Loucy (cell line): ENCODE measurements around the gene RPS6KA2.

Experiments
- H2AFZ ChIP-seq: fragments of 200-600 bp; sonication (generic); 2 replicates; pipeline ENCODE4 v1.6.0; 2016; ENCODE audit warnings: antibody characterized with exemption, mild to moderate bottlenecking, low read length, moderate library complexity
- H3F3A ChIP-seq: fragments of 200-600 bp; 2 replicates; pipeline ENCODE4 v1.6.0; 2016; ENCODE audit warnings: antibody characterized with exemption, low read depth, mild to moderate bottlenecking
- H3K27me3 ChIP-seq: fragments of 200-600 bp; sonication (generic); 2 replicates; pipeline ENCODE4 v1.6.1; 2014; ENCODE audit warnings: low read length, mild to moderate bottlenecking; ENCODE audit not compliant: insufficient read depth, poor library complexity, severe bottlenecking
- H3K36me3 ChIP-seq: fragments of 200-600 bp; sonication (generic); 2 replicates; pipeline ENCODE4 v1.6.1; 2016; ENCODE audit warnings: low read length; ENCODE audit not compliant: insufficient read depth
- H3K4me1 ChIP-seq: fragments of 200-600 bp; sonication (generic); 2 replicates; pipeline ENCODE4 v1.5.1; 2014; ENCODE audit warnings: low read length, mild to moderate bottlenecking; ENCODE audit not compliant: insufficient read depth, poor library complexity, severe bottlenecking
- H3K4me2 ChIP-seq: fragments of 200-600 bp; sonication (generic); 2 replicates; pipeline ENCODE4 v1.6.0; 2014; ENCODE audit warnings: antibody characterized with exemption, low read length, low read depth, mild to moderate bottlenecking; ENCODE audit not compliant: poor library complexity, severe bottlenecking
- H3K4me3 ChIP-seq: fragments of 200-600 bp; sonication (generic); 2 replicates; pipeline ENCODE4 v1.5.1; 2014; ENCODE audit warnings: low read length, mild to moderate bottlenecking, mixed read lengths; ENCODE audit not compliant: poor library complexity, severe bottlenecking
- H3K79me2 ChIP-seq: fragments of 200-600 bp; sonication (generic); 2 replicates; pipeline ENCODE4 v1.6.1; 2014; ENCODE audit warnings: low read length; ENCODE audit not compliant: insufficient read depth
- H3K9ac ChIP-seq: fragments of 200-600 bp; sonication (generic); 2 replicates; pipeline ENCODE4 v1.6.0; 2014; ENCODE audit warnings: mild to moderate bottlenecking, low read depth, low read length, moderate library complexity; ENCODE audit not compliant: poor library complexity, severe bottlenecking
- H3K9me2 ChIP-seq: fragments of 200-600 bp; sonication (generic); replicated peaks from 2 replicates; pipeline ENCODE4 v1.6.1; 2016; ENCODE audit warnings: low read depth, low read length, mixed read lengths
- H3K9me3 ChIP-seq: fragments of 200-600 bp; sonication (generic); 2 replicates; pipeline ENCODE4 v1.6.1; 2014; ENCODE audit warnings: mild to moderate bottlenecking, antibody characterized with exemption, low read length, low read depth; ENCODE audit not compliant: insufficient read depth
- H4K20me1 ChIP-seq: fragments of 200-600 bp; sonication (generic); 2 replicates; pipeline ENCODE4 v1.6.0; 2014; ENCODE audit warnings: antibody characterized with exemption, low read length, mild to moderate bottlenecking; ENCODE audit not compliant: insufficient read depth, poor library complexity, severe bottlenecking
- EZH2phosphoT487 ChIP-seq: fragments of 200-600 bp; IDR thresholded peaks from 2 replicates; pipeline ENCODE4 v1.6.1; 2018; ENCODE audit warnings: antibody characterized with exemption, mild to moderate bottlenecking, moderate library complexity, borderline replicate concordance
- TF ChIP-seq, protein P1 (sequence below): fragments of 200-600 bp; sonication (generic); conservative IDR thresholded peaks from 2 replicates; pipeline ENCODE4 v1.5.1; 2014; ENCODE audit warnings: mild to moderate bottlenecking, antibody characterized with exemption, low read length

The RPS6KA2 gene

DNA sequence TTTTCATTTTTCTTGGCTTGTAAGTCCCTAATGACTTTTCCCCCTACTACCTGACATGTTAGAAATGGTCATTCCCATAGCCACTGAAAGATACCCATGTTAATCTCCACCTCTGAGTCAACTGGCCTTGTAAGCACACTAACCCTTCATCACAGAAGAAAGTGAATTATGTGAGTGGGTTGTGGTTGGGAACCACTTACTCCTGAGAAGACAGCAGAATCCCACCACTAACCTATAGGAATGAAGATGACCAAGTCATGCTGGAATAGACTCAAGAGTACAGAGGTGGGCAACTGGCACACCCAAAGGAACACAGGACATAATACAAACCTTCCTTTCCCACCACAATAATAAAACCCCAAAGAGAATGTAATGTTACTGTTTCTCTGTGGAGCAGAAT, 70.7 kb downstream of the RPS6KA2 start:
- no peak overlapping the region for H2AFZ ChIP-seq
- H3F3A ChIP-seq = no peaks in the 10 kb centered on the region

DNA sequence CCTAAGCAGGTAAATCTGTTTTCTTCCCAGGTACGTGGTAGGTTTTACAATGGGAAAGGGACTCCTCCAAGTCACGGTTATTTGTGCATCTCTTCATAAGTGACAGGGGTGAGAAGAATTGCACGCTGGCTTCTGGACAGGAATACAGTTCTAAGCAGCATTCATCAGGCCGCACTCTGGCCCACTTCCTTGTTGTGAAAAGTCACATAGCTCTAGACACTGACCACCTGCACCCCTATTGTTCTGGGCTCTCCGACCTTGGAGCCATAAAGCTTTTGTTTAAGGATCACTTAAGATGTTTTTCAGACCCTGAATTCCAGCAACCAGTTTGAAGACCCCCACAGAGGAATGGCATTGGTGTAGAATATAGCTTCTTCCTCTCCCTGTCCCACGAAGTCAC, 72.0 kb downstream of the RPS6KA2 start:
- TF ChIP-seq EZH2phosphoT487 = no peak

More for the DNA sequence above, 70.7 kb downstream of the RPS6KA2 start:
- Histone ChIP-seq H3K4me3 (no peak overlapping the region), H3K27me3 (no peaks in the 10 kb centered on the region), H3K36me3 (no peaks in the 10 kb centered on the region), H3K9me2 (no peaks in the 10 kb centered on the region), H3K9me3 (no peaks in the 10 kb centered on the region), H4K20me1 (no peaks in the 10 kb centered on the region), H3K4me2 (no peak overlapping the region), H3K4me1 (peaks cover 14% of the 10 kb centered on the region), H3K79me2 (no peaks in the 10 kb centered on the region), H3K9ac (no peak overlapping the region)
- no peak for TF ChIP-seq EZH2phosphoT487
- TF ChIP-seq, protein P1, sequence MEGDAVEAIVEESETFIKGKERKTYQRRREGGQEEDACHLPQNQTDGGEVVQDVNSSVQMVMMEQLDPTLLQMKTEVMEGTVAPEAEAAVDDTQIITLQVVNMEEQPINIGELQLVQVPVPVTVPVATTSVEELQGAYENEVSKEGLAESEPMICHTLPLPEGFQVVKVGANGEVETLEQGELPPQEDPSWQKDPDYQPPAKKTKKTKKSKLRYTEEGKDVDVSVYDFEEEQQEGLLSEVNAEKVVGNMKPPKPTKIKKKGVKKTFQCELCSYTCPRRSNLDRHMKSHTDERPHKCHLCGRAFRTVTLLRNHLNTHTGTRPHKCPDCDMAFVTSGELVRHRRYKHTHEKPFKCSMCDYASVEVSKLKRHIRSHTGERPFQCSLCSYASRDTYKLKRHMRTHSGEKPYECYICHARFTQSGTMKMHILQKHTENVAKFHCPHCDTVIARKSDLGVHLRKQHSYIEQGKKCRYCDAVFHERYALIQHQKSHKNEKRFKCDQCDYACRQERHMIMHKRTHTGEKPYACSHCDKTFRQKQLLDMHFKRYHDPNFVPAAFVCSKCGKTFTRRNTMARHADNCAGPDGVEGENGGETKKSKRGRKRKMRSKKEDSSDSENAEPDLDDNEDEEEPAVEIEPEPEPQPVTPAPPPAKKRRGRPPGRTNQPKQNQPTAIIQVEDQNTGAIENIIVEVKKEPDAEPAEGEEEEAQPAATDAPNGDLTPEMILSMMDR = no peak

DNA sequence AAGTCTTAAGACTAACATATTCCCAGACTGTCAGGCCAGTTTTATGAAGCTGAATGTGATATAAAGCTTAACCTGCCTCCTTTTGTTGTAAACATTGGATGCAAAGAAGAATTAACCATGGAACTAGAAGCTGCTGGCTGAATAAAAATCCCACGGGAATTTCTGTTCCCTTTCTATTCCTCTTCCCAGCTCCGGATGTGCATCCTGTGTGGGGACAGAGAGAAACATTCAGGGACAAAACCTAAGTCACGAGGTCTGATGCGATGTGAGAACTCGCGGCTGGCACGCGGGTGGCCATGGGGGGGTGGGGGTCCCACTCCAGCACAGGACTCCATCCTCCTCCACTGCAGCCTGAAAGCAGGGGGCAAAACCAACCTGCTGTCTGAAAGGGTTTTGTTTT, 72.7 kb downstream of the RPS6KA2 start:
- H3F3A ChIP-seq = no peaks in the 10 kb centered on the region; the same call in 1 of the 2 replicates
- no peak overlapping the region for H2AFZ ChIP-seq
- no peak overlapping the region for H3K4me2 ChIP-seq
- H3K9me3 ChIP-seq = no peaks in the 10 kb centered on the region
- H3K9ac ChIP-seq = no peak overlapping the region
- no peaks in the 10 kb centered on the region for H3K79me2 ChIP-seq
- H3K4me3 ChIP-seq = no peak overlapping the region
- no peaks in the 10 kb centered on the region for H3K27me3 ChIP-seq
- no peak for TF ChIP-seq EZH2phosphoT487
- TF ChIP-seq, protein P1 = no peak
- no peaks in the 10 kb centered on the region for H4K20me1 ChIP-seq
- peaks cover 14% of the 10 kb centered on the region for H3K4me1 ChIP-seq
- H3K36me3 ChIP-seq = no peaks in the 10 kb centered on the region
- no peaks in the 10 kb centered on the region for H3K9me2 ChIP-seq

More for the DNA sequence above, 72.0 kb downstream of the RPS6KA2 start:
- Histone ChIP-seq H3K9ac (no peak overlapping the region), H2AFZ (no peak overlapping the region), H3K9me2 (no peaks in the 10 kb centered on the region), H3K79me2 (no peaks in the 10 kb centered on the region), H3K9me3 (no peaks in the 10 kb centered on the region), H3K4me3 (no peak overlapping the region), H3F3A (no peaks in the 10 kb centered on the region), H3K4me1 (peaks cover 14% of the 10 kb centered on the region), H3K36me3 (no peaks in the 10 kb centered on the region), H3K27me3 (no peaks in the 10 kb centered on the region), H3K4me2 (no peak overlapping the region), H4K20me1 (no peaks in the 10 kb centered on the region)

DNA sequence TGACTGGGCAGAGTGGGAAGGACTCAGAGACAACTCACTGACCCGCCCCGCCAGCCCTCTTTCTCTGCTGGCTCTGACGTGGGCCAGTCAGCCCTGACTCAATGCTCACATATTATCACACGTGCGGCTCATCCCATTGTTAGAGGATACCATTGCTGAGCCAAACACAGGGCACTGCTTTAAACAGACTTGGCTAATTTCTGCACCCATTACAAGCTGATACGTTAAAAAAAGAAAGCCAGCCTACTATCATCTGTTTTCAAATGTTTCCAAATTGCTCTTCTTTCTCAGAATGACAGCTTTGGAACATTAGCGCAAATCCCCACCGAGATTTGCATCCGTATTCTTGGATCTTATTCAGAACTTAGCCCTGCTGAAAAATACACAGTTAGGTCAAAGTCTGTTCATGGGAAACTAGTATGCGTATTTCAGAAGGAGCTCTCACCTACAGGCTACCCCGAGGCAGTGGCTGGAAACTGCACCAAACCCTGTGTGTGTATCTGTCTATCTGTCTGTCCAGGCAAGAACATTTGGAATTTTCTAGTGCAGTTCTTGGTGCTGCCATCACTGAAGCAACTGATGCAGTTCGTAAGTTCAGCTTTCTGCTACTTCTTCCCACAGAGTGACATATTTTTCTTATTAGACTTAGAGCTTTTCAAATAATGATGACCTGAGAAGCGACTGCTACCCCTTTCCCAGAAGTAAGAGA, 73.3 kb downstream of the RPS6KA2 start:
- no peaks in the 10 kb centered on the region for H3K36me3 ChIP-seq
- H3K9me2 ChIP-seq = no peaks in the 10 kb centered on the region
- no peaks in the 10 kb centered on the region for H3K9me3 ChIP-seq
- no peak for TF ChIP-seq EZH2phosphoT487
- TF ChIP-seq, protein P1 = no peak
- peaks cover 14% of the 10 kb centered on the region for H3K4me1 ChIP-seq
- no peaks in the 10 kb centered on the region for H3K79me2 ChIP-seq
- H2AFZ ChIP-seq = no peak overlapping the region
- H3K4me3 ChIP-seq = no peak overlapping the region
- no peaks in the 10 kb centered on the region for H3K27me3 ChIP-seq
- H3F3A ChIP-seq = no peaks in the 10 kb centered on the region; the same call in 1 of the 2 replicates
- H3K9ac ChIP-seq = no peak overlapping the region
- H4K20me1 ChIP-seq = no peaks in the 10 kb centered on the region
- no peak overlapping the region for H3K4me2 ChIP-seq
